Activated T-cell treated with anti-CD3 and anti-CD28 coated beads, Interleukin-2, amount 50 U/mL, for 72 hours (primary cell): Measurements from ENCODE around the gene CNR1. TPM values are rescaled to one million over a fixed set of nuclear protein-coding genes. Genes with fewer than 3 reads are reported as not detected.

Source experiments
- ATAC-seq, 2 donors: fragments of 150-1000 bp; cut with Tn5 transposase; replicated peaks in 1 of 2; 2 replicates each; pipeline ENCODE4 v1.10.0; 2021; ENCODE audit warnings: moderate library complexity in 2 of 2, mild to moderate bottlenecking in 1 of 2
- DNase-seq, 2 donors: peaks; one replicate each; pipeline ENCODE4 v3.0.0; 2021 to 2022; ENCODE audit warnings: mixed read lengths in 1 of 2
- H3K27ac Mint-ChIP-seq: one replicate; pipeline ENCODE4 v1.8.0; 2022; ENCODE audit warnings: mild to moderate bottlenecking, moderate library complexity, mixed read lengths
- H3K27me3 Mint-ChIP-seq: one replicate; pipeline ENCODE4 v1.8.0; 2022; ENCODE audit warnings: low read depth, mixed read lengths
- H3K36me3 Mint-ChIP-seq, 2 donors: one replicate each; pipeline ENCODE4 v1.8.0; 2022; ENCODE audit warnings: mixed read lengths in 2 of 2, mild to moderate bottlenecking in 1 of 2; ENCODE audit not compliant: insufficient read depth in 2 of 2
- H3K4me1 Mint-ChIP-seq: one replicate; pipeline ENCODE4 v1.8.0; 2022; ENCODE audit warnings: low read depth, mixed read lengths
- H3K4me3 Mint-ChIP-seq, 2 donors: one replicate each; pipeline ENCODE4 v1.8.0; 2022; ENCODE audit warnings: mild to moderate bottlenecking in 2 of 2, mixed read lengths in 2 of 2, moderate library complexity in 2 of 2
- H3K9me3 Mint-ChIP-seq, 2 donors: one replicate each; pipeline ENCODE4 v1.8.0; 2022; ENCODE audit warnings: mixed read lengths in 2 of 2
- total RNA-seq, 2 donors: library from RNA; stranded (reverse); gene quantifications; one replicate each; pipeline ENCODE4 v1.2.3, GENCODE V29; 2022

CNR1 gene
- total RNA-seq, 2 donors from 2014 or later: 0.19 to 0.37 TPM

- Mint-ChIP-seq H3K4me3 (peak overlapping the region; percentile 86 to 90), H3K27me3 (peaks cover 73% of the 10 kb centered on the region), H3K36me3 (peaks cover 0 to 2% of the 10 kb centered on the region in 2 donors), H3K4me1 (peaks cover 13% of the 10 kb centered on the region), H3K9me3 (no peaks in the 10 kb centered on the region), H3K27ac (no peak overlapping the region)
- ATAC-seq: peak; percentile 54
- DNase-seq: peak in 1 of 2 donors; percentile 14
Measured at GRCh38 chr6:88166493-88167351, 575 bp upstream of the CNR1 start.

DNA sequence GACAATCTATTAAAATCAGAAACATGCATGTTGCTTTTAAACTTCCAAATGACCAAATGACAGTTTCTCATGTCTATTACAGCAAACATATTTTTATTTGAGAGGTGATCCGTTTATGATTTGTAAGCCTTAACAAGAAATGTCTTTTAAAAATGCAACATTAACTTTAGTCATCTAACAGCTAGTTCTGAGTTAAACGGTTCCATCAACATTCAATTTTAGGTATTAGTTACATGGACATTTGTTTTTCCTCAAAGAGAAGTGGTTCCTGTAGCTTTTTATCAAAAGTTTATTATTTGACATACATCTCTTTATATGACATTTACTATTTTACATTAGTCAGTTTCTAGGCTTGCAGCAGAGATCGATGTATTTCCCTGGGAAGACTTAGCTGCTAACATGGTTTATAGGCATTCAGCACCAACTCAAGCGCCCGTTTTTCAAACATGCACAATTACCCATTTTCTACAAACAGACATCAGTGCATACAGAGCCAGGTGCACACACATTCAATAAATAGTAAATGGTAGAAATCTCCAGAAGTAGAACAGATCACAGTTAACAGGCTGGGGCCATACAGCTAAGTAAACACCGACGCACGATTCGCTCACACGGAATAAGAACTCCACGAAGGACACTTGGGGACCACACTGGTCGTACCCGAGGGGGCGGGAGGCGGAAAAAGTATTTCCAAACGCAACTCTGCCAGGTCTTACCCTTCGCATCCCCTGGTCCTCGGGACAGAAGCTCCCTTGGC is 882 bp downstream of the CNR1 start:
- Mint-ChIP-seq H3K27me3 (peaks cover 67% of the 10 kb centered on the region), H3K4me1 (peaks cover 13% of the 10 kb centered on the region), H3K4me3 (peak overlapping the region; percentile 80 to 86), H3K27ac (no peak overlapping the region), H3K36me3 (peaks cover 0 to 2% of the 10 kb centered on the region in 2 donors), H3K9me3 (no peaks in the 10 kb centered on the region)
- no peak for DNase-seq
- ATAC-seq: no peak

DNA sequence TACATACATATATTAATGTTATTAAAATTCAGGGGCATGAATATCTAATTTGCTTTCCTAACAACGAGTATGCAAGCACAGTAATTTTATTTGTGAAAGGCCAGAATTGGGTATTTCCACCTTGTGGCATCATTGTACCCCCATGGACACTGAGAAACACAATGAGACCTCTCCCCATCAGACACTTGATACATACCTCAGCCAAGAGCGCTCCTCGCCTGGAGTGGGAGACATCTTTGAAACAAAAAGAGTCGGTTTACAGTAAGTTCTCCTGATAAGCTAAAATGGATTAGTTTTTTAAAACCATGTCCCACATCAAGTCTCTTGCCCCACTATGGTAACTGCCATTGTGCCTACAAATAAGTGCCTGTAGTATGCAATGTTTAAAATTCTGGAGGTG is 2.1 kb downstream of the CNR1 start:
- Mint-ChIP-seq H3K9me3 (no peaks in the 10 kb centered on the region), H3K36me3 (peaks cover 0 to 2% of the 10 kb centered on the region in 2 donors), H3K27me3 (peaks cover 55% of the 10 kb centered on the region), H3K4me3 (no peak overlapping the region), H3K27ac (no peak overlapping the region), H3K4me1 (peaks cover 13% of the 10 kb centered on the region)
- ATAC-seq (no peak), DNase-seq (no peak)

GRCh38 chr6:88163616-88164015 is 2.5 kb downstream of the CNR1 start:
- peaks cover 0 to 2% of the 10 kb centered on the region in 2 donors for H3K36me3 Mint-ChIP-seq
- H3K9me3 Mint-ChIP-seq: no peaks in the 10 kb centered on the region
- no peak for DNase-seq
- H3K27me3 Mint-ChIP-seq: peaks cover 52% of the 10 kb centered on the region
- H3K27ac Mint-ChIP-seq: no peak overlapping the region
- ATAC-seq: no peak
- H3K4me3 Mint-ChIP-seq: no peak overlapping the region
- H3K4me1 Mint-ChIP-seq: peaks cover 13% of the 10 kb centered on the region

- DNase-seq (no peak), ATAC-seq (no peak)
- no peaks in the 10 kb centered on the region for H3K9me3 Mint-ChIP-seq
- no peak overlapping the region for H3K4me3 Mint-ChIP-seq
- no peaks in the 10 kb centered on the region for H3K36me3 Mint-ChIP-seq
- no peak overlapping the region for H3K27ac Mint-ChIP-seq
- peaks cover 45% of the 10 kb centered on the region for H3K27me3 Mint-ChIP-seq
- H3K4me1 Mint-ChIP-seq: peaks cover 7% of the 10 kb centered on the region
Measured at GRCh38 chr6:88161940-88162339, 4.2 kb downstream of the CNR1 start.

GRCh38 chr6:88157106-88157505 is 9.0 kb downstream of the CNR1 start:
- Mint-ChIP-seq H3K36me3 (no peaks in the 10 kb centered on the region), H3K9me3 (no peaks in the 10 kb centered on the region), H3K27ac (no peak overlapping the region), H3K4me3 (no peak overlapping the region), H3K4me1 (no peaks in the 10 kb centered on the region), H3K27me3 (peaks cover 19% of the 10 kb centered on the region)
- ATAC-seq: no peak
- DNase-seq: no peak

DNA sequence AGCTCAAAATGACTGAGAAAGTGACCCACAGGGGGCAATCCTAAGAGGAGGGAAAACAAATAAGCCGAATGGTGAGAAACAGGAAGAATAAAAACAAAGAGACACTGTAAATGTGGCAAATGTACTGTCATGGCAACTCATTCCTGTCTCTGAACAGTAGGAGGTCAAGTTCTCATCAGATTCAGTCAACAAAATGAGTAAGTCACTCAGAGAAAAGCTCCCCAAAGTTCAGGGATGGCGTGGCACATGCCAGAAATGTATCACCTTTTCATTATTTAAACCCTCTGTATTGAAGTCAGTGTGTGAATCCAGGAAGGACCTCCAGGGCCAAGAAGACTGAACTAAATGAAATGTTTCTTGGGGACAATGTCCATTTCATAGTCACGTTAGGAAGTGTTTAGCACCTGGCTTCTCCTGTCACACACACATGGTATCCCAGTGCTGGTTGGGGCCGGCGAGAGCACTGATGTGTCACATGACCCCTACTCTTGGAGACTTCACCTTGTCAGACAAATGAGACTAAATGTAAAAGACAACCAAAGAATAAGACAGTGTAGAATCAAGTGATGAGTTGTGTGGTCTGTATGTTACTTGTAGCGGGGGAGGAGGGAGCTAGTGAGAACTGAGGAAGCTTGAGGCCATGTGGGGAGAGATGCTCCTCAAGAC is 20.7 kb downstream of the CNR1 start:
- Mint-ChIP-seq H3K4me1 (no peaks in the 10 kb centered on the region), H3K9me3 (no peaks in the 10 kb centered on the region), H3K36me3 (no peaks in the 10 kb centered on the region), H3K27ac (no peak overlapping the region), H3K4me3 (no peak overlapping the region), H3K27me3 (peaks cover 6% of the 10 kb centered on the region)
- DNase-seq (no peak), ATAC-seq (peak in 1 of 2 donors; percentile 51)

GRCh38 chr6:88144637-88145297 is 21.4 kb downstream of the CNR1 start:
- no peaks in the 10 kb centered on the region for H3K9me3 Mint-ChIP-seq
- no peak for ATAC-seq
- H3K4me1 Mint-ChIP-seq: no peaks in the 10 kb centered on the region
- DNase-seq: no peak
- no peak overlapping the region for H3K4me3 Mint-ChIP-seq
- H3K27me3 Mint-ChIP-seq: peaks cover 5% of the 10 kb centered on the region
- H3K36me3 Mint-ChIP-seq: no peaks in the 10 kb centered on the region
- no peak overlapping the region for H3K27ac Mint-ChIP-seq

DNA sequence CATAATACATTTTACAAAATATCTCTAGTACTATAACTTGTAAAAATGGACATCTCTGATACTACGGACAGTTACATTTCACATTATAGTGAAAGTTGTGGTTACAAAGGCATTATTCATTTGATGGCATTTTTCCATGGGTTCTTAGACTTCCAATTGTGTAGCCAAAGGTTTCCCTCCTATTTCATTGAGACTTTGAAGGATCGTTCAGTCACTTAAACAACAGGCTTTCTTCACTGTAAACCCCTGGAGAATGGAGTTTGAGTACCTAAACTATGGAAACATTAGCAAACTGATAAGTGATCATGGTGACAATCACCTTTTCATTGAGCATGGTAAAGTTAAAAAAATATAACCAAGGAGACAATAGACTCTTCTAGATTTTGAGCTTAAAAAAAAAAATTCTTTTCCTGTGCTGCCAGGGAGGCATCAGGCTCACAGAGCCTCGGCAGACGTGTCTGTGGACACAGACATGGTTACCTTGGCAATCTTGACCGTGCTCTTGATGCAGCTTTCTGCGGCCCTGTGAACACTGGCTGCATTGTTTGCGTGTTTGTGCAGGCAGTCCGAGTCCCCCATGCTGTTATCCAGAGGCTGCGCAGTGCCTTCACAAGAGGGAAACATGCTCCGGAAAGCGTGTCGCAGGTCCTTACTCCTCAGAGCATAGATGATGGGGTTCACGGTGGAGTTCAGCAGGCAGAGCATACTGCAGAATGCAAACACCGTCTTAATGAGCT is 22.6 kb downstream of the CNR1 start:
- no peak for ATAC-seq

GRCh38 chr6:88142297-88142668 is 23.9 kb downstream of the CNR1 start:
- ATAC-seq: no peak
- Mint-ChIP-seq H3K9me3 (no peaks in the 10 kb centered on the region), H3K36me3 (no peaks in the 10 kb centered on the region), H3K27me3 (no peaks in the 10 kb centered on the region), H3K4me3 (no peak overlapping the region), H3K4me1 (no peaks in the 10 kb centered on the region), H3K27ac (no peak overlapping the region)
- no peak for DNase-seq

More for the DNA sequence above, 22.6 kb downstream of the CNR1 start:
- Mint-ChIP-seq H3K27ac (no peak overlapping the region), H3K4me3 (no peak overlapping the region), H3K4me1 (no peaks in the 10 kb centered on the region), H3K9me3 (no peaks in the 10 kb centered on the region), H3K36me3 (no peaks in the 10 kb centered on the region), H3K27me3 (no peaks in the 10 kb centered on the region)
- no peak for DNase-seq

- no peaks in the 10 kb centered on the region for H3K9me3 Mint-ChIP-seq
- no peaks in the 10 kb centered on the region for H3K36me3 Mint-ChIP-seq
- H3K27ac Mint-ChIP-seq: no peak overlapping the region
- DNase-seq: no peak
- H3K27me3 Mint-ChIP-seq: no peaks in the 10 kb centered on the region
- no peaks in the 10 kb centered on the region for H3K4me1 Mint-ChIP-seq
- H3K4me3 Mint-ChIP-seq: no peak overlapping the region
- no peak for ATAC-seq
Measured at GRCh38 chr6:88141561-88142296, 24.4 kb downstream of the CNR1 start.

GRCh38 chr6:88137915-88138314 is 28.2 kb downstream of the CNR1 start:
- Mint-ChIP-seq H3K4me3 (no peak overlapping the region), H3K9me3 (no peaks in the 10 kb centered on the region), H3K27ac (no peak overlapping the region), H3K27me3 (peaks cover 9% of the 10 kb centered on the region), H3K36me3 (no peaks in the 10 kb centered on the region), H3K4me1 (no peaks in the 10 kb centered on the region)
- no peak for DNase-seq
- no peak for ATAC-seq
